ENCODE results near the gene C8A. TPM values are rescaled to one million over a fixed set of nuclear protein-coding genes. Genes with fewer than 3 reads are reported as not detected.

Gene C8A
- total RNA-seq, 1 donor from 2014 or later = not detected

GRCh38 chr1:56890229-56890628 lies 35.6 kb downstream of the C8A start:
- DNase-seq (ENCODE audit: low read depth) = no peak

- DNase-seq (ENCODE audit: low read depth) = no peak
These were observed 39.4 kb downstream of the C8A start for GRCh38 chr1:56894014-56894413.

GRCh38 chr1:56897150-56898004 lies 42.8 kb downstream of the C8A start:
- no peak for DNase-seq (ENCODE audit: low read depth)

- no peak for DNase-seq (ENCODE audit: low read depth)
These were observed 43.4 kb downstream of the C8A start for GRCh38 chr1:56898005-56898373.

- DNase-seq (ENCODE audit: low read depth) = no peak
These were observed 44.3 kb downstream of the C8A start for GRCh38 chr1:56898879-56899278.

- no peak for DNase-seq (ENCODE audit: low read depth)
These were observed 47.1 kb downstream of the C8A start for GRCh38 chr1:56901716-56902115.

GRCh38 chr1:56903778-56904177 lies 49.2 kb downstream of the C8A start:
- DNase-seq (ENCODE audit: low read depth) = no peak

GRCh38 chr1:56904663-56905397 lies 50.2 kb downstream of the C8A start:
- no peak for DNase-seq (ENCODE audit: low read depth)

GRCh38 chr1:56905667-56906066 lies 51.1 kb downstream of the C8A start:
- no peak for DNase-seq (ENCODE audit: low read depth)

GRCh38 chr1:56908619-56909221 lies 54.1 kb downstream of the C8A start:
- DNase-seq (ENCODE audit: low read depth) = no peak

- DNase-seq (ENCODE audit: low read depth) = no peak
These were observed 55.9 kb downstream of the C8A start for GRCh38 chr1:56910441-56910985.

GRCh38 chr1:56911098-56911938 lies 56.7 kb downstream of the C8A start:
- DNase-seq (ENCODE audit: low read depth) = no peak

GRCh38 chr1:56912325-56912724 lies 57.7 kb downstream of the C8A start:
- no peak for DNase-seq (ENCODE audit: low read depth)

- DNase-seq (ENCODE audit: low read depth) = no peak
These were observed 61.4 kb downstream of the C8A start for GRCh38 chr1:56915960-56916359.

- no peak for DNase-seq (ENCODE audit: low read depth)
These were observed 62.0 kb downstream of the C8A start for GRCh38 chr1:56916630-56917029.

- no peak for DNase-seq (ENCODE audit: low read depth)
These were observed 62.8 kb downstream of the C8A start for GRCh38 chr1:56917356-56917755.

- no peak for DNase-seq (ENCODE audit: low read depth)
These were observed 66.0 kb downstream of the C8A start for GRCh38 chr1:56920591-56921001.

GRCh38 chr1:56921479-56921878 lies 66.9 kb downstream of the C8A start:
- DNase-seq (ENCODE audit: low read depth) = no peak

GRCh38 chr1:56922070-56922469 lies 67.5 kb downstream of the C8A start:
- no peak for DNase-seq (ENCODE audit: low read depth)

- no peak for DNase-seq (ENCODE audit: low read depth)
These were observed 67.9 kb downstream of the C8A start for GRCh38 chr1:56922507-56922906.

GRCh38 chr1:56923201-56923600 lies 68.6 kb downstream of the C8A start:
- no peak for DNase-seq (ENCODE audit: low read depth)
